ENCODE data around the gene JARID2. TPM values are rescaled to one million over a fixed set of nuclear protein-coding genes. Genes with fewer than 3 reads are reported as not detected.

JARID2 gene
- total and polyA plus RNA-seq, 10 of the 15 experiments (the other 5 are each of a cell fraction or from before 2014, with no cell fraction given) = 4.2 to 21.6 (median 11.7) TPM

DNA sequence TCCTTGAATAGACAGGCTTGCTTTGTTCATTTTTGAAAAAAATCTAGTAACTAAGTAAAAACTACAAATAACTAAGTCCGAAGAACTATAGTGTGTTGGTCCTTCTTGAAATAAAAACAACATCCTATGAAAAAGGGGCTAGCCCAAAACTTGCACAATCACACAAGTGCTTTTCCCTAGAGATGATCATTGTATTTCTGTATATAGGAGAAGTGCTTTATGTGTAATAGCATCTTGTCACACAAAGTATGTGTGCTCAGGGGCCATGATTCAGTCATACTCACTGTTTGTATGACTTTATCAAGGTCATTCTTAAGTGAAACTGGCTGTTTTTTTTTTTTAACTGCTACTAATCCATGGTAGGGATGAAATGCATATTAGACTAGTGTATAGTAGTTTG lies 237.2 kb downstream of the JARID2 start (continued):
- TF ChIP-seq, protein P1, sequence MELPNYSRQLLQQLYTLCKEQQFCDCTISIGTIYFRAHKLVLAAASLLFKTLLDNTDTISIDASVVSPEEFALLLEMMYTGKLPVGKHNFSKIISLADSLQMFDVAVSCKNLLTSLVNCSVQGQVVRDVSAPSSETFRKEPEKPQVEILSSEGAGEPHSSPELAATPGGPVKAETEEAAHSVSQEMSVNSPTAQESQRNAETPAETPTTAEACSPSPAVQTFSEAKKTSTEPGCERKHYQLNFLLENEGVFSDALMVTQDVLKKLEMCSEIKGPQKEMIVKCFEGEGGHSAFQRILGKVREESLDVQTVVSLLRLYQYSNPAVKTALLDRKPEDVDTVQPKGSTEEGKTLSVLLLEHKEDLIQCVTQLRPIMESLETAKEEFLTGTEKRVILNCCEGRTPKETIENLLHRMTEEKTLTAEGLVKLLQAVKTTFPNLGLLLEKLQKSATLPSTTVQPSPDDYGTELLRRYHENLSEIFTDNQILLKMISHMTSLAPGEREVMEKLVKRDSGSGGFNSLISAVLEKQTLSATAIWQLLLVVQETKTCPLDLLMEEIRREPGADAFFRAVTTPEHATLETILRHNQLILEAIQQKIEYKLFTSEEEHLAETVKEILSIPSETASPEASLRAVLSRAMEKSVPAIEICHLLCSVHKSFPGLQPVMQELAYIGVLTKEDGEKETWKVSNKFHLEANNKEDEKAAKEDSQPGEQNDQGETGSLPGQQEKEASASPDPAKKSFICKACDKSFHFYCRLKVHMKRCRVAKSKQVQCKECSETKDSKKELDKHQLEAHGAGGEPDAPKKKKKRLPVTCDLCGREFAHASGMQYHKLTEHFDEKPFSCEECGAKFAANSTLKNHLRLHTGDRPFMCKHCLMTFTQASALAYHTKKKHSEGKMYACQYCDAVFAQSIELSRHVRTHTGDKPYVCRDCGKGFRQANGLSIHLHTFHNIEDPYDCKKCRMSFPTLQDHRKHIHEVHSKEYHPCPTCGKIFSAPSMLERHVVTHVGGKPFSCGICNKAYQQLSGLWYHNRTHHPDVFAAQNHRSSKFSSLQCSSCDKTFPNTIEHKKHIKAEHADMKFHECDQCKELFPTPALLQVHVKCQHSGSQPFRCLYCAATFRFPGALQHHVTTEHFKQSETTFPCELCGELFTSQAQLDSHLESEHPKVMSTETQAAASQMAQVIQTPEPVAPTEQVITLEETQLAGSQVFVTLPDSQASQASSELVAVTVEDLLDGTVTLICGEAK (IDR thresholded peaks at IDR 0.05; ENCODE audit: borderline replicate concordance) = no peak
- TF ChIP-seq KLF5 (IDR thresholded peaks at IDR 0.05; ENCODE audit: partially characterized antibody) (no peak), HCFC1 (IDR thresholded peaks at IDR 0.05; ENCODE audit: low read length) (no peak), GATAD2B (conservative IDR thresholded peaks at IDR 0.05; ENCODE audit: low read depth) (no peak)
- TF ChIP-seq, protein P2, sequence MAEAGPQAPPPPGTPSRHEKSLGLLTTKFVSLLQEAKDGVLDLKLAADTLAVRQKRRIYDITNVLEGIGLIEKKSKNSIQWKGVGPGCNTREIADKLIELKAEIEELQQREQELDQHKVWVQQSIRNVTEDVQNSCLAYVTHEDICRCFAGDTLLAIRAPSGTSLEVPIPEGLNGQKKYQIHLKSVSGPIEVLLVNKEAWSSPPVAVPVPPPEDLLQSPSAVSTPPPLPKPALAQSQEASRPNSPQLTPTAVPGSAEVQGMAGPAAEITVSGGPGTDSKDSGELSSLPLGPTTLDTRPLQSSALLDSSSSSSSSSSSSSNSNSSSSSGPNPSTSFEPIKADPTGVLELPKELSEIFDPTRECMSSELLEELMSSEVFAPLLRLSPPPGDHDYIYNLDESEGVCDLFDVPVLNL (IDR thresholded peaks at IDR 0.05; ENCODE audit: low read depth, low read length) = no peak
- TF ChIP-seq, protein P3, sequence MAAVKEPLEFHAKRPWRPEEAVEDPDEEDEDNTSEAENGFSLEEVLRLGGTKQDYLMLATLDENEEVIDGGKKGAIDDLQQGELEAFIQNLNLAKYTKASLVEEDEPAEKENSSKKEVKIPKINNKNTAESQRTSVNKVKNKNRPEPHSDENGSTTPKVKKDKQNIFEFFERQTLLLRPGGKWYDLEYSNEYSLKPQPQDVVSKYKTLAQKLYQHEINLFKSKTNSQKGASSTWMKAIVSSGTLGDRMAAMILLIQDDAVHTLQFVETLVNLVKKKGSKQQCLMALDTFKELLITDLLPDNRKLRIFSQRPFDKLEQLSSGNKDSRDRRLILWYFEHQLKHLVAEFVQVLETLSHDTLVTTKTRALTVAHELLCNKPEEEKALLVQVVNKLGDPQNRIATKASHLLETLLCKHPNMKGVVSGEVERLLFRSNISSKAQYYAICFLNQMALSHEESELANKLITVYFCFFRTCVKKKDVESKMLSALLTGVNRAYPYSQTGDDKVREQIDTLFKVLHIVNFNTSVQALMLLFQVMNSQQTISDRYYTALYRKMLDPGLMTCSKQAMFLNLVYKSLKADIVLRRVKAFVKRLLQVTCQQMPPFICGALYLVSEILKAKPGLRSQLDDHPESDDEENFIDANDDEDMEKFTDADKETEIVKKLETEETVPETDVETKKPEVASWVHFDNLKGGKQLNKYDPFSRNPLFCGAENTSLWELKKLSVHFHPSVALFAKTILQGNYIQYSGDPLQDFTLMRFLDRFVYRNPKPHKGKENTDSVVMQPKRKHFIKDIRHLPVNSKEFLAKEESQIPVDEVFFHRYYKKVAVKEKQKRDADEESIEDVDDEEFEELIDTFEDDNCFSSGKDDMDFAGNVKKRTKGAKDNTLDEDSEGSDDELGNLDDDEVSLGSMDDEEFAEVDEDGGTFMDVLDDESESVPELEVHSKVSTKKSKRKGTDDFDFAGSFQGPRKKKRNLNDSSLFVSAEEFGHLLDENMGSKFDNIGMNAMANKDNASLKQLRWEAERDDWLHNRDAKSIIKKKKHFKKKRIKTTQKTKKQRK (IDR thresholded peaks at IDR 0.05; ENCODE audit: low read depth, low read length) = no peak
